Measurements from ENCODE around the gene TM2D3.

- no peak for TF ChIP-seq EZH2phosphoT487 (IDR thresholded peaks at IDR 0.05; ENCODE audit: borderline replicate concordance)
- no peak for TF ChIP-seq SIN3A (IDR thresholded peaks at IDR 0.05; ENCODE audit: low read depth)
- no peak for TF ChIP-seq CTCF (IDR thresholded peaks at IDR 0.05 in 2 of 3, conservative IDR thresholded peaks at IDR 0.05 in 1 of 3; ENCODE audit: borderline replicate concordance in 1 of 3, insufficient read depth in 1 of 3, low read depth in 2 of 3, low read length in 2 of 3)
- TF ChIP-seq POLR2A (IDR thresholded peaks at IDR 0.05; ENCODE audit: borderline replicate concordance, extremely low read depth, insufficient read depth, insufficient read length): no peak
- TF ChIP-seq REST (IDR thresholded peaks at IDR 0.05; ENCODE audit: low read depth): no peak
- no peak for TF ChIP-seq RAD21 (IDR thresholded peaks at IDR 0.05; ENCODE audit: low read depth)
- no peak for TF ChIP-seq YY1 (IDR thresholded peaks at IDR 0.05; ENCODE audit: extremely low read depth, insufficient replicate concordance, low read depth, low read length)
Measured at GRCh38 chr15:101662203-101662602, 10.0 kb upstream of the TM2D3 start.

Data from HCT116 (cell line).